ENCODE data around the gene ARMH4. TPM values are rescaled to one million over a fixed set of nuclear protein-coding genes. Genes with fewer than 3 reads are reported as not detected.

The ARMH4 gene
- total RNA-seq, 2 donors from 2014 or later = 2.4 to 45.1 TPM

- Histone ChIP-seq H3K4me3 (no peak overlapping the region), H3K27ac (no peak overlapping the region), H3K9me3 (no peaks in the 10 kb centered on the region), H3K4me1 (replicated peaks) (no peaks in the 10 kb centered on the region), H3K36me3 (no peaks in the 10 kb centered on the region), H3K27me3 (replicated peaks; ENCODE audit: insufficient read depth) (no peaks in the 10 kb centered on the region)
- no peak for DNase-seq (ENCODE audit: low spot score)
- WGBS = 95% methylated on average over 5 of the region's 5 CpGs
- intact Hi-C loops (cut with DNase I) = no loop called here
- TF ChIP-seq, protein P1, sequence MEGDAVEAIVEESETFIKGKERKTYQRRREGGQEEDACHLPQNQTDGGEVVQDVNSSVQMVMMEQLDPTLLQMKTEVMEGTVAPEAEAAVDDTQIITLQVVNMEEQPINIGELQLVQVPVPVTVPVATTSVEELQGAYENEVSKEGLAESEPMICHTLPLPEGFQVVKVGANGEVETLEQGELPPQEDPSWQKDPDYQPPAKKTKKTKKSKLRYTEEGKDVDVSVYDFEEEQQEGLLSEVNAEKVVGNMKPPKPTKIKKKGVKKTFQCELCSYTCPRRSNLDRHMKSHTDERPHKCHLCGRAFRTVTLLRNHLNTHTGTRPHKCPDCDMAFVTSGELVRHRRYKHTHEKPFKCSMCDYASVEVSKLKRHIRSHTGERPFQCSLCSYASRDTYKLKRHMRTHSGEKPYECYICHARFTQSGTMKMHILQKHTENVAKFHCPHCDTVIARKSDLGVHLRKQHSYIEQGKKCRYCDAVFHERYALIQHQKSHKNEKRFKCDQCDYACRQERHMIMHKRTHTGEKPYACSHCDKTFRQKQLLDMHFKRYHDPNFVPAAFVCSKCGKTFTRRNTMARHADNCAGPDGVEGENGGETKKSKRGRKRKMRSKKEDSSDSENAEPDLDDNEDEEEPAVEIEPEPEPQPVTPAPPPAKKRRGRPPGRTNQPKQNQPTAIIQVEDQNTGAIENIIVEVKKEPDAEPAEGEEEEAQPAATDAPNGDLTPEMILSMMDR (IDR thresholded peaks at IDR 0.05) = no peak
- TF ChIP-seq POLR2A (IDR thresholded peaks at IDR 0.05) = no peak
- no peak for TF ChIP-seq POLR2AphosphoS5 (IDR thresholded peaks at IDR 0.05)
These were observed 52.3 kb downstream of the ARMH4 start for GRCh38 chr14:58099682-58100081.

DNA sequence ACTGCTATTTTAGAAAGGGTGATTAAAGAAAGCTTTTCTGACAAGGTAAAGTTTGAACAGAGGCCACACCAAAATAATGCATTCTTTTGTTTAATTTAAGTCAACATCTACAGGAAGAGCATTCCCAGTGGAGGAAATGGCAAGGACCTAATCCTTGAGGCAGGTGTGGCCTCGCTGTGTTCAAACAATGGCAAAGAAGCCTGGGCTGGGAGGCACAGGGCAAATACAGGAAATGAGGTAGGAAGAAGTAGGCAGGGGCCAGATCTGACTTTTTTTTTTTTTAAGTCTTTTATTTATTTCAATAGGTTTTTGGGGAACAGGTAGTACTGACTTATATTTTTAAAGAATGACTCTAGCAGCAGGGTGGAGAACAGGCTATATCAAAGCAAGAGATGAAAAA is 53.5 kb downstream of the ARMH4 start:
- Histone ChIP-seq H3K27ac (no peak overlapping the region), H3K4me1 (replicated peaks) (no peaks in the 10 kb centered on the region), H3K4me3 (no peak overlapping the region), H3K36me3 (no peaks in the 10 kb centered on the region), H3K9me3 (no peaks in the 10 kb centered on the region), H3K27me3 (replicated peaks; ENCODE audit: insufficient read depth) (no peaks in the 10 kb centered on the region)
- 45% methylated on average over 1 of the region's 1 CpG for WGBS
- intact Hi-C loops (cut with DNase I) = no loop called here
- TF ChIP-seq POLR2A (IDR thresholded peaks at IDR 0.05) (no peak), POLR2AphosphoS5 (IDR thresholded peaks at IDR 0.05) (no peak)
- TF ChIP-seq, protein P1 (IDR thresholded peaks at IDR 0.05) = no peak
- no peak for DNase-seq (ENCODE audit: low spot score)

DNA sequence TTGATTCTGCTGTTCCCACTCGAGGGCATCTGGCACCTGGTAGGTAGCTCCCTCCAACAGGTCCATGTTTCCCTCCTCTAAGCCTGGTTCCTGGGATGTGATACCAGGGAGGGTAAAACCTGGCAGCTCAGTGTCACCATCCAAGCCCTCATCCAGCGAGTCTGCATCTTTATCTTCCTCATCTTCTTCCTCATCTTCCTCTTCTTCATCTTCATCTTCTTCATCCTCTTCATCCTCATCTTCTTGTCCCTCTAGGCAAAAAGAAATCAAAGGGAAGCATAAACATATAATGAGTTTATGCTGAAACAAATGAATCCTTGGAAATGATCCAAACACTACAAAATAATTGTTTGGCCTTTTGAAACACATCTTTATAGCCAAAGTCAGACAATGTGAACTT is 55.3 kb downstream of the ARMH4 start:
- TF ChIP-seq, protein P1 (IDR thresholded peaks at IDR 0.05) = no peak
- TF ChIP-seq POLR2AphosphoS5 (IDR thresholded peaks at IDR 0.05) (no peak), POLR2A (IDR thresholded peaks at IDR 0.05) (no peak)
- no peaks in the 10 kb centered on the region for H3K9me3 ChIP-seq
- no peak for DNase-seq (ENCODE audit: low spot score)
- 71% methylated on average over 2 of the region's 2 CpGs for WGBS
- no peaks in the 10 kb centered on the region for H3K36me3 ChIP-seq
- no peaks in the 10 kb centered on the region for H3K27me3 ChIP-seq (replicated peaks; ENCODE audit: insufficient read depth)
- no peak overlapping the region for H3K27ac ChIP-seq
- intact Hi-C loops (cut with DNase I) = no loop called here
- no peak overlapping the region for H3K4me3 ChIP-seq
- no peaks in the 10 kb centered on the region for H3K4me1 ChIP-seq (replicated peaks)

- Histone ChIP-seq H3K9me3 (no peaks in the 10 kb centered on the region), H3K27me3 (replicated peaks; ENCODE audit: insufficient read depth) (no peaks in the 10 kb centered on the region), H3K36me3 (no peaks in the 10 kb centered on the region), H3K27ac (no peak overlapping the region), H3K4me3 (no peak overlapping the region), H3K4me1 (replicated peaks) (no peaks in the 10 kb centered on the region)
- TF ChIP-seq POLR2AphosphoS5 (IDR thresholded peaks at IDR 0.05) (no peak), POLR2A (IDR thresholded peaks at IDR 0.05) (no peak)
- TF ChIP-seq, protein P1 (IDR thresholded peaks at IDR 0.05) = no peak
- 67% methylated on average over 5 of the region's 5 CpGs for WGBS
- intact Hi-C loops (cut with DNase I) = no loop called here
- DNase-seq (ENCODE audit: low spot score) = no peak
These were observed 60.0 kb downstream of the ARMH4 start for GRCh38 chr14:58091883-58092630.

- intact Hi-C loops (cut with DNase I) = no loop called here
- DNase-seq (ENCODE audit: low spot score) = no peak
These were observed 62.4 kb downstream of the ARMH4 start for GRCh38 chr14:58089612-58090011.

More at GRCh38 chr14:58089612-58090011, 62.4 kb downstream of the ARMH4 start:
- H3K27ac ChIP-seq = no peak overlapping the region
- WGBS = 98% methylated on average over 3 of the region's 3 CpGs
- H3K4me3 ChIP-seq = no peak overlapping the region
- H3K36me3 ChIP-seq = no peaks in the 10 kb centered on the region
- TF ChIP-seq POLR2A (IDR thresholded peaks at IDR 0.05) (no peak), POLR2AphosphoS5 (IDR thresholded peaks at IDR 0.05) (no peak)
- TF ChIP-seq, protein P1 (IDR thresholded peaks at IDR 0.05) = no peak
- no peaks in the 10 kb centered on the region for H3K4me1 ChIP-seq (replicated peaks)
- no peaks in the 10 kb centered on the region for H3K9me3 ChIP-seq
- H3K27me3 ChIP-seq (replicated peaks; ENCODE audit: insufficient read depth) = no peaks in the 10 kb centered on the region

Measured in prostate gland (tissue), 2 donors.